Caco-2 (cell line): ENCODE measurements around the gene NXPE1. TPM values are rescaled to one million over a fixed set of nuclear protein-coding genes. Genes with fewer than 3 reads are reported as not detected.
A peak's percentile ranks its signal among the peaks of the same experiment; 100 is the strongest.

Experiments used
- BruUV-seq: library from RNA; stranded (reverse); fragments of 400-500 nt; replicated peaks from 2 replicates; lab custom pipeline; 2021; lab: Mats Ljungman, UMichigan
- CTCF ChIA-PET: fragments of 300-600 bp; sonication (Branson Sonifier 250); formaldehyde crosslinking; loops from one replicate; lab custom pipeline; 2022; ENCODE audit warnings: antibody characterized with exemption; lab: Charles Lee
- POLR2A ChIA-PET: fragments of 300-600 bp; sonication (Branson Sonifier 250); formaldehyde crosslinking; loops from one replicate; lab custom pipeline; 2022; ENCODE audit warnings: antibody characterized with exemption; lab: Charles Lee
- DNase-seq, 2 experiments: peaks; one replicate each; pipeline versions ENCODE4 v3.0.0 to v3.0.0-alpha.2; 2020 to 2022
- H3K27me3 ChIP-seq: replicated peaks from 2 replicates; pipeline ENCODE4 v1.6.0; 2011; ENCODE audit warnings: low read length; ENCODE audit not compliant: control insufficient read depth, insufficient read depth
- H3K36me3 ChIP-seq: 2 replicates; pipeline ENCODE4 v1.5.1; 2011; ENCODE audit warnings: low read length; ENCODE audit not compliant: control insufficient read depth, insufficient read depth
- H3K4me1 ChIP-seq: fragments of 250-450 bp; sonication (Bioruptor Pico); 2 replicates; pipeline ENCODE4 v1.5.1; 2020; ENCODE audit warnings: mild to moderate bottlenecking
- H3K4me3 ChIP-seq: 2 replicates; pipeline ENCODE4 v1.5.1; 2011; ENCODE audit warnings: low read depth, mild to moderate bottlenecking, control low read depth, low read length
- H3K9me3 ChIP-seq: fragments of 250-450 bp; sonication (Bioruptor Pico); 2 replicates; pipeline ENCODE4 v1.5.1; 2020; ENCODE audit warnings: mild to moderate bottlenecking, moderate library complexity
- H3K27ac Mint-ChIP-seq: one replicate; pipeline ENCODE4 v1.8.0; 2022; ENCODE audit warnings: mixed read lengths; ENCODE audit not compliant: unreplicated experiment
- H3K27me3 Mint-ChIP-seq: one replicate; pipeline ENCODE4 v1.8.0; 2022; ENCODE audit warnings: mixed read lengths; ENCODE audit not compliant: insufficient read depth, unreplicated experiment
- H3K36me3 Mint-ChIP-seq: one replicate; pipeline ENCODE4 v1.8.0; 2022; ENCODE audit warnings: mild to moderate bottlenecking, mixed read lengths; ENCODE audit not compliant: insufficient read depth, unreplicated experiment
- H3K4me1 Mint-ChIP-seq: one replicate; pipeline ENCODE4 v1.8.0; 2022; ENCODE audit warnings: low read depth, mixed read lengths; ENCODE audit not compliant: unreplicated experiment
- H3K4me3 Mint-ChIP-seq: one replicate; pipeline ENCODE4 v1.8.0; 2022; ENCODE audit warnings: mild to moderate bottlenecking, moderate library complexity, mixed read lengths; ENCODE audit not compliant: unreplicated experiment
- H3K9me3 Mint-ChIP-seq: one replicate; pipeline ENCODE4 v1.8.0; 2022; ENCODE audit warnings: mixed read lengths; ENCODE audit not compliant: unreplicated experiment
- intact Hi-C: fragments of 100-400 bp; cut with micrococcal nuclease; formaldehyde crosslinking; loops from one replicate; pipeline ENCODE4 v1.10.0; 2022; ENCODE audit not compliant: unreplicated experiment
- total RNA-seq: library from RNA; stranded (reverse); gene quantifications from 2 replicates; pipeline ENCODE4 v1.2.3, GENCODE V29; 2022
- TF ChIP-seq, protein P1 (sequence below), 2 experiments: fragments of 200-600 bp in 1 of 2; IDR thresholded peaks; 1 replicate in 1 of 2; 2 replicates in 1 of 2; pipeline versions ENCODE4 v1.5.1 to v1.8.0; 2011 to 2022; ENCODE audit warnings: antibody characterized with exemption in 1 of 2, control low read depth in 1 of 2, inconsistent platforms in 1 of 2, low read depth in 1 of 2, low read length in 1 of 2, mild to moderate bottlenecking in 1 of 2, moderate library complexity in 1 of 2; ENCODE audit not compliant: insufficient read depth in 1 of 2, severe bottlenecking in 1 of 2, unreplicated experiment in 1 of 2

The NXPE1 gene
- total RNA-seq, 1 experiment from 2014 or later, result not detected

DNA sequence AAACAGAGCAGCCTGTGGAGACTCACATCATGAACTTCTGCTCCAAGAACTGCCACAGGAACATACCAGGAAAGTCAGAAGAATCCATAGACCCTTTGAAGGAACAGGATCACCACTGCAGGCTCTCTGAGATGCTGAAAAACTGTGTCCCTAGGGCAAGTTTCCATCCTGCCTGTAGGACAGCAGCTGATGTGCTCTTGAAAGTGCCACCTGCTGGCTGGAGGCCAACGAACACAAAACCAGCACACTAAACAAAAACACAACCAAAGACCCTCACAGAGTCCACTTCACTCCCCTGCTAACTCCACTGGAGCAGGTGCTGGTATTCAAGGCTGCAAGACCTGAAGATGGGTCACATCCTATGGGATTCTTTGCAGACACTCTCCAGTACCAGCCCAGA lies 12.0 kb upstream of the NXPE1 start:
- no peaks in the 10 kb centered on the region for H3K36me3 Mint-ChIP-seq
- TF ChIP-seq, protein P1, sequence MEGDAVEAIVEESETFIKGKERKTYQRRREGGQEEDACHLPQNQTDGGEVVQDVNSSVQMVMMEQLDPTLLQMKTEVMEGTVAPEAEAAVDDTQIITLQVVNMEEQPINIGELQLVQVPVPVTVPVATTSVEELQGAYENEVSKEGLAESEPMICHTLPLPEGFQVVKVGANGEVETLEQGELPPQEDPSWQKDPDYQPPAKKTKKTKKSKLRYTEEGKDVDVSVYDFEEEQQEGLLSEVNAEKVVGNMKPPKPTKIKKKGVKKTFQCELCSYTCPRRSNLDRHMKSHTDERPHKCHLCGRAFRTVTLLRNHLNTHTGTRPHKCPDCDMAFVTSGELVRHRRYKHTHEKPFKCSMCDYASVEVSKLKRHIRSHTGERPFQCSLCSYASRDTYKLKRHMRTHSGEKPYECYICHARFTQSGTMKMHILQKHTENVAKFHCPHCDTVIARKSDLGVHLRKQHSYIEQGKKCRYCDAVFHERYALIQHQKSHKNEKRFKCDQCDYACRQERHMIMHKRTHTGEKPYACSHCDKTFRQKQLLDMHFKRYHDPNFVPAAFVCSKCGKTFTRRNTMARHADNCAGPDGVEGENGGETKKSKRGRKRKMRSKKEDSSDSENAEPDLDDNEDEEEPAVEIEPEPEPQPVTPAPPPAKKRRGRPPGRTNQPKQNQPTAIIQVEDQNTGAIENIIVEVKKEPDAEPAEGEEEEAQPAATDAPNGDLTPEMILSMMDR (IDR thresholded peaks at IDR 0.05; ENCODE audit: insufficient read depth in 1 of 2, low read depth in 1 of 2, low read length in 1 of 2, severe bottlenecking in 1 of 2, unreplicated experiment in 1 of 2), result peak; percentile 17 to 30
- no peaks in the 10 kb centered on the region for H3K27me3 Mint-ChIP-seq
- BruUV-seq, result no TSS peak
- no peak overlapping the region for H3K4me3 Mint-ChIP-seq
- intact Hi-C loops, result no loop called here
- peaks cover 48% of the 10 kb centered on the region for H3K9me3 Mint-ChIP-seq
- H3K27ac Mint-ChIP-seq, result no peak overlapping the region
- Histone ChIP-seq H3K4me3 (no peak overlapping the region), H3K36me3 (no peaks in the 10 kb centered on the region), H3K9me3 (no peaks in the 10 kb centered on the region; the same call in none of the 2 replicates), H3K27me3 (no peaks in the 10 kb centered on the region; the same call in 1 of the 2 replicates), H3K4me1 (peaks cover 26% of the 10 kb centered on the region)
- peak in 1 of 2 experiments; percentile 21 for DNase-seq
- peaks cover 19% of the 10 kb centered on the region for H3K4me1 Mint-ChIP-seq
- CTCF ChIA-PET, result no interaction called here
- POLR2A ChIA-PET, result no interaction called here

DNA sequence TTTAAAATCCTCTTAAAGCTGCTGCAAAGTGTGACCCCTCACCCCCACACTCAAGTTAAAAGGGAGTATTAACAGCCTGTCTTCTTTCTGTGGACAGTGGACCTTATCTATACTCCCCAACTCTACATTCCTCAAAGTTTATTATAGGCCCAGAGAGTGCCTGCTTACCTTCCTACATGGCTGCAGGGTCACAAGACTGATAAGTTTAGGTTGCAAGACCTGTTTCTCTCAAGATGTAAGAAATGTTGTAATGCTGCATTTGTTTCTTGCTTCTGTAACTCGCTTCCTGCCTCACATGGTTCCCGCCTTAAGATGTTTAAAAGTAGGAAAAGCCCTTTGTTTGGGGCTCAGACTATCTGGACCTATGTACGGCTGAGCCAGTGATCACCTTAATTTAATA lies 10.1 kb upstream of the NXPE1 start:
- TF ChIP-seq, protein P1 (IDR thresholded peaks at IDR 0.05; ENCODE audit: insufficient read depth in 1 of 2, low read depth in 1 of 2, low read length in 1 of 2, severe bottlenecking in 1 of 2, unreplicated experiment in 1 of 2), result no peak
- CTCF ChIA-PET, result no interaction called here
- Histone ChIP-seq H3K4me3 (no peak overlapping the region), H3K36me3 (no peaks in the 10 kb centered on the region), H3K4me1 (peaks cover 26% of the 10 kb centered on the region), H3K9me3 (no peaks in the 10 kb centered on the region; the same call in none of the 2 replicates), H3K27me3 (no peaks in the 10 kb centered on the region; the same call in 1 of the 2 replicates)
- Mint-ChIP-seq H3K4me3 (peak overlapping the region; percentile 24), H3K27me3 (no peaks in the 10 kb centered on the region), H3K27ac (peak overlapping the region; percentile 82), H3K4me1 (peaks cover 19% of the 10 kb centered on the region), H3K36me3 (no peaks in the 10 kb centered on the region), H3K9me3 (peaks cover 32% of the 10 kb centered on the region)
- peak; percentile 79 to 80 for DNase-seq
- POLR2A ChIA-PET, result no interaction called here
- intact Hi-C loops, result loop anchor here (1.0 to 10.0 kb wide), 3 partner anchors 14 to 285 kb away; no protein-coding TSS in a partner anchor
- no TSS peak for BruUV-seq

DNA sequence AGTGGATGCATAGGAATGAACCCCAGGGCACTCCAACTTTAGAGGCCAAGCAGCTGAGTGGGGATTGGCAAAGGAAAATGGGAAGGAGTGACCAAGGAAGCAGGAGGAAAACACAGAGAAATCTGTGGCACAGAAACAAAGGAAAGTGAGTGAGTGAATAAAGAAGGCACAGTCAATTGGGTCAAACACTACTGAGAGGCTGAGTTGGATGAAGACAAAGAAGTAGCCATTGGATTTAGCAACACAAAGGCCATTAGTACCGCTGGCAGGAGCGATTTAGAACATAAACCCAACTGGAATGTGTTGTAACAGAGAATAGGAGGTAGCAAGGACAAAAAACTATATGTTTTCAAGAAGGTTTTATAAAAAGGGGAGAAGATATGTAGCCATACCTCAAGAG lies 6.6 kb upstream of the NXPE1 start:
- no TSS peak for BruUV-seq
- H3K4me3 Mint-ChIP-seq, result no peak overlapping the region

More for the DNA sequence above, 6.6 kb upstream of the NXPE1 start:
- Mint-ChIP-seq H3K9me3 (peaks cover 5% of the 10 kb centered on the region), H3K4me1 (peaks cover 36% of the 10 kb centered on the region), H3K27me3 (no peaks in the 10 kb centered on the region), H3K36me3 (no peaks in the 10 kb centered on the region), H3K27ac (no peak overlapping the region)
- TF ChIP-seq, protein P1 (IDR thresholded peaks at IDR 0.05; ENCODE audit: insufficient read depth in 1 of 2, low read depth in 1 of 2, low read length in 1 of 2, severe bottlenecking in 1 of 2, unreplicated experiment in 1 of 2), result no peak
- H3K9me3 ChIP-seq, result peaks cover 2% of the 10 kb centered on the region; the same call in 1 of the 2 replicates
- ChIA-PET CTCF (no interaction called here), POLR2A (no interaction called here)
- no peak overlapping the region for H3K4me3 ChIP-seq
- intact Hi-C loops, result loop anchor here (5.0 to 10.0 kb wide), 2 partner anchors 64 to 281 kb away; no protein-coding TSS in a partner anchor
- no peaks in the 10 kb centered on the region for H3K36me3 ChIP-seq
- no peak for DNase-seq
- H3K4me1 ChIP-seq, result peaks cover 41% of the 10 kb centered on the region
- no peaks in the 10 kb centered on the region; the same call in 1 of the 2 replicates for H3K27me3 ChIP-seq
